H7 (cell line): ENCODE measurements around the gene MLLT3. TPM values are rescaled to one million over a fixed set of nuclear protein-coding genes. Genes with fewer than 3 reads are reported as not detected.

Experiments
- DNase-seq: peaks from one replicate; pipeline ENCODE4 v3.0.0; 2012
- H3K27me3 ChIP-seq: 2 replicates; pipeline ENCODE4 v1.6.0; 2011; ENCODE audit warnings: mild to moderate bottlenecking, low read length; ENCODE audit not compliant: control insufficient read depth, insufficient read depth
- H3K36me3 ChIP-seq: replicated peaks from 2 replicates; pipeline ENCODE4 v1.5.1; 2011; ENCODE audit warnings: low read length; ENCODE audit not compliant: control insufficient read depth, insufficient read depth
- H3K4me3 ChIP-seq: 2 replicates; pipeline ENCODE4 v1.5.1; 2011; ENCODE audit warnings: low read depth, mild to moderate bottlenecking, control low read depth, low read length, moderate library complexity; ENCODE audit not compliant: insufficient read depth
- total RNA-seq: library from RNA; depleted of rRNA; stranded (reverse); fragments of >200 nt; shearing (Covaris generic); gene quantifications from 2 replicates; pipeline ENCODE4 v1.2.3, GENCODE V29; 2014

Gene MLLT3
- total RNA-seq, 1 experiment from 2014 or later, result 4.3 TPM

DNA sequence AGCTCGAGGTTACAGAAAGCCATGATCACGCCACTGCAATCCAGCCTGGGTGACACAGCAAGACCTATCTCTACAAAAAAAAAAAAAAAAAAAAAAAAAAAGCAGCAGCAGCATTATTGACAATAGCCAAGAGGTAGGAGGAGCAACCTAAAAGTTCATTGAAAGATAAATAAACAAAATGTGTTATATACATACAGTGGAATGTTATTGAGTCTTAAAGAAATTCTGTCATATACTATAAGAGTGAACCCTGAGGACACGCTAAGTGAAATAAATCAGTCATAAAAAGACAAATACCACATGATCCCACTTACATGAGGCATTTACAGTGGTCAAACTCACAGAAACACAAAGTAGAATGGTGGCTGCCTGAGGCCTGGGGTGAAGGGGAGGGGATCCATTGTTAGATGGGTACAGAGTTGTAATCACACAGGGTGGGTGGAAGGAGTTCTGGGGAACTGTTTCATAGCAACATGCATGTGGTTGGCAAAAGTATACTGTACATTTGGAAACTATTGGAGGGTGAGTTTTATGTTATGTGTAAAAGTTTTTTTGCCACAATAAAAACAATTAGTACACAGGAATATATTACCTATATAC is 77.2 kb downstream of the MLLT3 start:
- Histone ChIP-seq H3K36me3 (no peaks in the 10 kb centered on the region), H3K27me3 (no peaks in the 10 kb centered on the region), H3K4me3 (no peak overlapping the region)
- DNase-seq, result peak; percentile 11

DNA sequence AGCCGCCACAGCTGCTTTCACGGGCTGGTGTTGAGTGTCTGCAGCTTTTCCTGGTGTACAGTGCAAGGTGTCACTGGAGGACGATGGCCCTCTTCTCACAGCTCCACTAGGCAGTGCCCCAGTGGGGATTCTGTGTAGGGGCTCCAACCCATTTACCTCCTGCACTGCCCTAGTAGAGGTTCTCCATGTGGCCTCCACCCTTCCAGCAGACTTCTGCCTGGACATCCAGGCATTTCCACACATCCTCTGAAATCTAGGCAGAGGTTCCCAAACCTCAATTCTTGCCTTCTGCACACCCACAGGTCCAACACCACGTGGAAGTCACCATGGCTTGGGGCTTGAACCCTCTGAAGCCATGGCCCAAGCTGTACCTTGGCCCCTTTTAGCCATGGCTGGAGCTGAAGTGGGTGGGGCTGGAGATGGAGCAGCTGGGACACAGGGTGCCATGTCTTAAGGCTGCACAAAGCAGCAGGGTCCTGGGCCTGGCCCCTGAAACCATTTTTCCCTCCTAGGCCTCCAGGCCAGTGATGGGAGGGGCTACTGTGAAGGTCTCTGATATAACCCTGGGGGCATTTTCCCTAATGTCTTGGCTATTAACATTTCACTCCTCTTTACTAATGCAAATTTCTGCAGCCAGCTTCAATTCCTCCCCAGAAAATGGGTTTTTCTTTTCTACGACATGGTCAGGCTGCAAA is 82.0 kb downstream of the MLLT3 start:
- Histone ChIP-seq H3K27me3 (no peaks in the 10 kb centered on the region), H3K36me3 (no peaks in the 10 kb centered on the region), H3K4me3 (no peak overlapping the region)
- DNase-seq, result no peak

DNA sequence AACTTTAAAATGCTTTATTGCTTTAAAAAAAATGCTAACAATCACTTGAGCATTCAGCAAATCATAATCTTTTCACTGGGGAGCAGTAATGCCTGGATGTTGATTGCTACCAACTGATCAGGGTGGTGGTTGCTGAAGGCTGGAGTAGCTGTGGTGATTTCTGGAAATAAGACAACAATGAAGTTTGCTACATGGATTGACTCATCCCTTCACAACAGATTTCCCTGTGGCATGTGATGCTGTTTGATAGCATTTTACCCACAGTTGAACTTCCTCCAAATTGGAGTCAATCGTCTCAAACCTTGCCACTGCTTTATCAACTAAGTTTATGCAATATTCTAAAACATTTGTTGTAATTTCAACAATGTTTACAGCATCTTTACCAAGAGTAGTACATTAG is 83.3 kb downstream of the MLLT3 start:
- Histone ChIP-seq H3K36me3 (no peaks in the 10 kb centered on the region), H3K4me3 (no peak overlapping the region), H3K27me3 (no peaks in the 10 kb centered on the region)
- DNase-seq, result no peak

DNA sequence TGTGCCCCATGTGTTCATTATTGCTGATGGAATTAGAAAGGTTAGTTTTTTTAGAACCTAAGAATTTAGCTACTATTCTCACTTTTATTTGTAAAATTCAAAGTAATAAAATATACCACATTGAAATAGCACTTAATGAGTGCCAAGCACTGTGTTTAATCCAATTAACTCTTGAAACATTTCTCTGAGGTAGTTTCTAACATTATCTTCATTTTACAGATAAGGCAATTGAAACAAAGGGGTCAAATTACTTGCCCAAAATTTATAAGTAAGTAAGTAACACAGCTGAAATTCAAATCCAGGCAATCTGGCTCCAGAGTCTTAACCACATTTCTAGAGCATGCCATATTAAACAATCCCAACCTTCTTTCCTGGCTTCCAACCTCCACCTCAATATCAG is 84.2 kb downstream of the MLLT3 start:
- DNase-seq, result no peak
- no peak overlapping the region for H3K4me3 ChIP-seq
- no peaks in the 10 kb centered on the region for H3K36me3 ChIP-seq
- no peaks in the 10 kb centered on the region for H3K27me3 ChIP-seq

DNA sequence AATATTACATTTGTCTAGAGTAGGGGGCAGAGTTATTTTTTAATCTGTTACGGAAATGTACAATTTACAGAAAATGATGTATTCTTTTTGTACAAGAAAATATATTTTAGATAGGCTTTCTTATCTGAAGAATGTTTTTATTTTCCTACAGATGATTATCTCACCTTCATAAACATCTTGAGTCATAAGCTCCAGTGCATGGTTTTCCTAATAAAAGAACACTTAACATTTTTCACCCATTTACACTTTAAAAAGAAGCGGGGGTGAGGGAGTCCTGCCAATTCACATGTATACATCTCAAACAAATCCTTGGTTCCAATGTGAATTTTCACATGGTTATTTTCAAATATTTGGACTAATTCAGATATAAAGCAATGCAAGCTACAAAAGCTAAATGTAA is 85.0 kb downstream of the MLLT3 start:
- no peak for DNase-seq
- no peaks in the 10 kb centered on the region for H3K36me3 ChIP-seq
- no peaks in the 10 kb centered on the region for H3K27me3 ChIP-seq
- H3K4me3 ChIP-seq, result no peak overlapping the region

DNA sequence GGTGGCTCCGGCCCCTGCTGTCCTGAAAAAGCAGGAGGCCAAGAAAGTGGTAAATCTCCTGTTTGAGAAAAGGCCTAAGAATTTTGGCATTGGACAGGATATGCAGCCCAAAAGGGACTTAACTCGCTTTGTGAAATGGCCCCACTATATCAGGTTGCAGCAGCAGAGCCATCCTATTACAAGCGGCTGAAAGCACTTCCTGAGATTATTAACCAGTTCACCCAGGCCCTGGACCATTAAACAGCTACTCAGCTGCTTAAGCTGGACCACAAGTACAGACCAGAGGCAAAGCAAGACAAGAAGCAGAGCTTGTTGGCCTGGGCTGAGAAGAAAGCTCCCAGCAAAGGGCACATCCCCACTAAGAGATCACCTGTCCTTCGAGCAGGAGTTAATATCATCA is 89.7 kb downstream of the MLLT3 start:
- Histone ChIP-seq H3K27me3 (no peaks in the 10 kb centered on the region), H3K36me3 (no peaks in the 10 kb centered on the region), H3K4me3 (no peak overlapping the region)
- no peak for DNase-seq

DNA sequence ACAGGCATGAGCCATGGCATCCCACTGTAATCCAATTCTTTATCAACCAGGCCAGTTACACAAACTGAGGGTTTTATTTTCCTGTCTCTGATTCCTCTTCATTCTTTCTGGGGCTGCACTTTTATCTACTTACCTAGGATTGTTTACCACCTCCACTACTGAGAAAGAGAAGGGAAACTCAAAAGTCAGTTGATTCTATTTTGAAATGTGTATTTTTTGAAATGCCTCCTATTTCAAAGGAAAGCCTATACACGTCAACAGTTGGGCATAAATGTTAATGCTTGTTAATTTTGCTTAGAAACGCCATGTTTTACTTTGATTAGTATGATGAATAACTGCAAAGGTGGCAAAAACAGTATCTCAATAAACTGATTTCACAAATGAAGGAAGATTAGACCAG is 92.5 kb downstream of the MLLT3 start:
- no peak overlapping the region for H3K4me3 ChIP-seq
- no peaks in the 10 kb centered on the region for H3K27me3 ChIP-seq
- no peak for DNase-seq
- H3K36me3 ChIP-seq, result no peaks in the 10 kb centered on the region

DNA sequence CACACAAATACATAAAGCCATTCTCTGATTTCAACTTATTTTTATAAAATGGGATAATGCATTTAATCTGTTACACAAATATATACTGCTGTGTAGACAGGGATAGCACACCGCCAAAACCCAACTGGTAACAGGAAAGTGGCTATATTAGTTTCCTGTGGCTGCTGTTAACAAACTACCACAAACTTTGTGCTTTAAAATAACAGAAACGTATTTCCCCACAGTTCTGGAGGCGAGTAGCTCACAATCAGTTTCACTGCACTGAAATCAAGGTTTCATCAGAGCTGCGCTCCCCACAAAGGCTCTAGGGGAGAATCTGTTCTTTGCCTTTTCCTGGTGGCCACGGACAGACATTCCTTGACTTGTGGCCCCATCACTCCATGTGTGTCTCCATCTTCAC is 94.0 kb downstream of the MLLT3 start:
- no peak for DNase-seq
- Histone ChIP-seq H3K27me3 (no peaks in the 10 kb centered on the region), H3K4me3 (no peak overlapping the region), H3K36me3 (no peaks in the 10 kb centered on the region)

DNA sequence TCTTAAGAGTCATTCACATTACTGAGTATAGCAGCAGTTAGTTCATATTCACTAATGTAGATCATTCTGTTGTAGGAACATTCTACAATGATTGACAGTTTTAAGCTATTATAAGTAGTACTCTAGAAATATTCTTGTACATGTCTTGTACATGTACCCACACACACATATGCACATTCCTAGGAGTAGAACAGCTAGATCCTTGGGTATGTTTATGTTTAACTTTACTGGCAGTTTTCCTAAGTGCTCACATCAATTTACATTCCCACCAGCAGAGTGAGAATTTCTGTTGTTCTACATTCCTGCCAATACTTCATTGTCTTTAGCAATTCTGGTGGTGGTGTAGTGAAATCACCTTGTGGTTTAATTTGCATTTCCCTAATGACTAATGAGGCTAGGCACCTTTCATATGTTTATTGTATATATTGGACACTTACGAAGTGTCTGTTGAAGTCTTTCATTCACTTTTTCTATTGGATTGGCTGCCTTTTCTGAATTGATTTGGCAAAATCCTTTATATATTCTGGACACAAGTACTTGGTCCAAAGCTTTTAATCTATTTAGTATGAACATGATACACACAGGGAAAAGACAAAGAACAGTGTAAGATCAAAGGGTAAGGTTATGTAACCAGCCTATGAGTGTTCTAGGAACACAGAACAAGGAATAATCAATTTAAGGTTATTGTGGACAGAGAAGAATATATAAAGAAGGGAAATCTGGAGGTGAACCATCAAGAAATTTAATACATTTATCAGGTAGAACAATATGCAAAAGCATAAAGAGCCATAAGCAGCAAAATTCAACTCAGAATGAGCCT is 95.6 kb downstream of the MLLT3 start:
- Histone ChIP-seq H3K36me3 (no peaks in the 10 kb centered on the region), H3K27me3 (no peaks in the 10 kb centered on the region), H3K4me3 (no peak overlapping the region)
- no peak for DNase-seq

DNA sequence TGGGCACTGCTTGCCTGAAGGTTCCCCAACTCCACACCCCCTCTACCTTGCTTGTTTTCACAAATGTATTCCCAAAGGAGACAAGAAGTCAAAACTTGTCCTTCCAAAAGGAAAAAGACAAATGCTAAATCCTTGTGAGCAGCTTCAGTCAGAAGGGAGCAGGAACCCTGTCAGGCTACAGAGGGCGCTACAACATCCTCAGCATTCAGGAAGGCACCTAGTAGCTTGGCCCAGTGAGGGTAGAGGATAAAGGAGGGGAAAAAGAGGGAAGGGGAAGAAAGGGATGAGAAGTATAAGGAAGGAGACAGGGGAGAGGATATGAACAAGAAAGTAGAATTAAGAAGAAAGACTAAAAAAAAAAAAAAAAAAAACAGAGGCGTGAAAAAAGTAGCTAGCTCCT is 97.5 kb downstream of the MLLT3 start:
- no peak overlapping the region for H3K4me3 ChIP-seq
- H3K27me3 ChIP-seq, result no peaks in the 10 kb centered on the region
- H3K36me3 ChIP-seq, result no peaks in the 10 kb centered on the region
- DNase-seq, result peak; percentile 41

DNA sequence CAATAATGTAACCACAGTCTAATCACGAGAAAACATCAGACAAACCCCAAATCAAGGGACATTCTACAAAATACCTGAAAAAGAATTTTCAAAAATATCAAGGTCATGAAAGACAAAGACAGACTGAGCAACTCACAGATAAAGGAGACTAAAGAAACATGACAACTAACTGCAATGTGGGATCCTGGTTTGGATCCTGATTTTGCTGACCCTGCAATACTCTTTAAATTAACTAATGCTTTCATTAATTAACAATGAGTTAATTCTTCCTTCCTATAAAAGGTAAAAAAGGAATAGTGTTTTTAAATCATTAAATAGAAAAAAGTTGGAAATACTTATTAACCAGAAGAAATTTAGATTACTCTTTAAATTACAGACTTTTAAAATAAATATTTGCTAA is 103.6 kb downstream of the MLLT3 start:
- H3K36me3 ChIP-seq, result no peaks in the 10 kb centered on the region
- H3K4me3 ChIP-seq, result no peak overlapping the region
- H3K27me3 ChIP-seq, result no peaks in the 10 kb centered on the region
- no peak for DNase-seq

DNA sequence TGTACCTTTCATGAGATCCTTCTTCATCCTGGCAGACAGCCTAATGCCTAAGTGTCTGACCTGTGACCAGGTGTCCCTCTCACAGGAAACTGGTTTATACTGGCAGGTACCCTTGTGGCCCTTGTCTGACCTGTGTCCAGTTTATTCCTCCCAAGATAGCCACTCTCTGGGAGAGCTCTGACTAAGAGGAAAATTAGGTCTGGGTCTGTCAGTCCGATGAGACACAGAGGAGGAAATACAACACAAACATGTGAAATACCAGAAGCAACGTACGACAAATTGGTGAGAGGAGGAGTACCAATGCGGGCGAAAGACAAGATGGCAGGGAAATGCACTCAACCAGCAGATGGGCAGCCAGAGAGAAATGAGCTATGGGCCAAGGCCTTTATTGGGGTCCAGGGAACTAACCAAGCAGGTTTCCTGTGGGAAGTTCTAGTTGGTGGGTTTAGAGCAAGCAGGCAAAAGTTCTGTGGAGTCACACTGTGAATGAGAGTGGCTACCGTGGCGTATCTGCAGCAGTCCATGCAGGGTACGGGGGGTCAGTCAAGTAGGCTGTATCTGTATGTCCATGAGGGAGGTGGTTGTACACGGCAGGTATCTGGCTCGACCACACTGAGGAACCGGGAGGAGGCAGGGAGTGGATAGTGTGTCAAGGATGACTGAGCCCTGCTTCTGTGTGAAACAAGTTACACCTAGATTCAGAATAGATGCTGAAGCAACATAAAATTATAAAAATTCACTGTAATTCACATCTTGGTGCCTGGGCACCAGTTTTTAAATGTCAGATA is 109.0 kb downstream of the MLLT3 start:
- Histone ChIP-seq H3K4me3 (no peak overlapping the region), H3K36me3 (no peaks in the 10 kb centered on the region), H3K27me3 (no peaks in the 10 kb centered on the region)
- no peak for DNase-seq

DNA sequence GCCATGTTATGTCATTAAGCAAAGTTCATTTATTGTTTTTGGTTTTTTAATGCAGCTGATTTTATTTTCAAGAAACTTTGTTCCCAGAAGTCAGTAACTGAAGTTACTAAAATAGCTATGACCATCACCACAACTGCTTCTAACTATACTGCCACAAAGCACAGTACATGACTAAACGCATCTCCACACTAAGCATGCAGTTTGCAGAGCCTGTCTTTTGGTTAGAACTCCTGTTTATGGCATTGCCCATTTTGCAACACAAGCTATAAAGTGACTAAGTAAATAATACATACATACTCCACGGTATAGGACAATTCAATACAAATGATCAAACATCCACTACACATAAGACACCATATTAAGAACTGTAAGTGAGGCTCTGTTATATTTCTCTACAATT is 109.7 kb downstream of the MLLT3 start:
- Histone ChIP-seq H3K4me3 (no peak overlapping the region), H3K27me3 (no peaks in the 10 kb centered on the region), H3K36me3 (no peaks in the 10 kb centered on the region)
- DNase-seq, result no peak

DNA sequence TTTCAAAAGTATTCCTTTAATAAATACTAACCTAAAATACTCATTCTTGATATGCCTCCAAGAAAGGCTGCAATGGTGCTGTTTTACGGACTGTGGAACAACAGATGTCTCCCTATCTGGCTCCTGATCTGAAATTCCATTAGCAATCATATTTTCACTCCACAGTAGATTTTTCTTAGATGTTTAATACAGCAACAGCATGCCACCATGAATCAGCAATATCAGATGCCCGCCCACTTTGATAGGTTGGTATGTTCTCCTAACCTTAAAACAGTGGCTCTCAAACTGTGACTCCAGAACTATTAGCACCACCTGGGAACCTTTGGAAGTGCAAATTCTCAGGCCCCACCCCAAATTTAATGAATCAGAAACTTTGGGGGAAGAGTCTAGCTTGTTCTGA is 110.2 kb downstream of the MLLT3 start:
- Histone ChIP-seq H3K4me3 (no peak overlapping the region), H3K36me3 (no peaks in the 10 kb centered on the region), H3K27me3 (no peaks in the 10 kb centered on the region)
- no peak for DNase-seq
